Right hindlimb (tissue), 1 donor: ENCODE measurements around the gene CRYBB1.

ENCODE experiments used
- DNase-seq: peaks from one replicate; pipeline ENCODE4 v3.0.0-alpha.2; 2018

CRYBB1 gene

GRCh38 chr22:26550498-26551033 lies 67.3 kb downstream of the CRYBB1 start:
- DNase-seq: peak; percentile 46

- no peak for DNase-seq
Observed at GRCh38 chr22:26549902-26550497, 67.8 kb downstream of the CRYBB1 start.
